PC-3 (cell line): ENCODE measurements around the gene TM9SF3.

Experiments used
- EZH2 ChIP-seq: fragments of 300-600 bp; sonication (generic); IDR thresholded peaks from one replicate; pipeline ENCODE4 v1.6.1; 2017; ENCODE audit warnings: antibody characterized with exemption, mild to moderate bottlenecking, low read length; ENCODE audit not compliant: unreplicated experiment
- TF ChIP-seq, protein P1 (sequence below): fragments of 300-600 bp; sonication (generic); conservative IDR thresholded peaks from 2 replicates; pipeline ENCODE4 v1.5.1; 2017; ENCODE audit warnings: antibody characterized with exemption, low read depth, mild to moderate bottlenecking, low read length

DNA sequence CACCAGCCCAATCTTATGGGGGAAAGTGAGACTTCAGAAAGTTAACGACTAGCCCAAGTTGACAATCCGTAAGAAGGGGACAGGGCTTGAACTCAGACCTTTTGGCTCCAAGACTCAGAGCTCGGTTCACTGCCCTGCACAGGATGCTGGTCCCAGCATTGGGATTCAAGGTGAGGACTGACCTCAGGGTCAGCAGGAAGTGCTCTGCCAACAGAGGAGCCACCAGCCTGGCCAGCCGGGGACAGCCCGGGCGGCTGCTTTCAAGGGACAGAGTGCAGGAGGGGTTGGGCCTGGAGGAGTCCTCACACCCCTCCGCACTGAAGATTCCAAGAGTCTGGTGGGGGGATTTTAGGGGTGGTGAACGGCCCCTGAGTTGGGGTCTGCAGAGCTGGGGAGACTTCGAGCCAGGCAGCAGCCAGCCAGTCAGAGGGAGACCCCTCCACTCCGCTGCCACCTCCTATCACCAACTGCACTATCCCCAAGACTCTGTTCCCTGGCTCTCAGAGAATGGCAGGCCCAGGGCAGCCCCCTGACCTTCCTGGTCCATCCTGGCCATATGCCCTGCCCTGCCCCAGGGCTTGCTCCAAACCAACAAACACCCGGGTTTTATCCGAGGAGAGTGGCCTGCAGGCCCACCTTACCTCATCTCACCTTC, 92.8 kb downstream of the TM9SF3 start:
- TF ChIP-seq, protein P1, sequence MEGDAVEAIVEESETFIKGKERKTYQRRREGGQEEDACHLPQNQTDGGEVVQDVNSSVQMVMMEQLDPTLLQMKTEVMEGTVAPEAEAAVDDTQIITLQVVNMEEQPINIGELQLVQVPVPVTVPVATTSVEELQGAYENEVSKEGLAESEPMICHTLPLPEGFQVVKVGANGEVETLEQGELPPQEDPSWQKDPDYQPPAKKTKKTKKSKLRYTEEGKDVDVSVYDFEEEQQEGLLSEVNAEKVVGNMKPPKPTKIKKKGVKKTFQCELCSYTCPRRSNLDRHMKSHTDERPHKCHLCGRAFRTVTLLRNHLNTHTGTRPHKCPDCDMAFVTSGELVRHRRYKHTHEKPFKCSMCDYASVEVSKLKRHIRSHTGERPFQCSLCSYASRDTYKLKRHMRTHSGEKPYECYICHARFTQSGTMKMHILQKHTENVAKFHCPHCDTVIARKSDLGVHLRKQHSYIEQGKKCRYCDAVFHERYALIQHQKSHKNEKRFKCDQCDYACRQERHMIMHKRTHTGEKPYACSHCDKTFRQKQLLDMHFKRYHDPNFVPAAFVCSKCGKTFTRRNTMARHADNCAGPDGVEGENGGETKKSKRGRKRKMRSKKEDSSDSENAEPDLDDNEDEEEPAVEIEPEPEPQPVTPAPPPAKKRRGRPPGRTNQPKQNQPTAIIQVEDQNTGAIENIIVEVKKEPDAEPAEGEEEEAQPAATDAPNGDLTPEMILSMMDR: no peak
- no peak for TF ChIP-seq EZH2
